Upper lobe of left lung (tissue), 6 donors: ENCODE data around the gene FAM216B. TPM values are rescaled to one million over a fixed set of nuclear protein-coding genes. Genes with fewer than 3 reads are reported as not detected.

Experiments used
- ATAC-seq, 2 donors: fragments of 200-7000 bp; cut with Tn5 transposase; one replicate each; pipeline ENCODE4 v1.9.1; 2022; ENCODE audit warnings: mild to moderate bottlenecking in 2 of 2, moderate library complexity in 2 of 2; ENCODE audit not compliant: low FRiP score in 2 of 2
- DNase-seq, 2 donors: peaks; one replicate each; pipeline ENCODE4 v3.0.0-alpha.2; 2019 to 2020
- H3K27ac ChIP-seq, 4 donors: fragments of 200-600 bp; sonication (generic); one replicate each; pipeline ENCODE4 v1.5.1; 2016 to 2019
- H3K27me3 ChIP-seq, 4 donors: fragments of 200-600 bp; sonication (generic); one replicate each; pipeline ENCODE4 v1.5.1; 2017 to 2019
- H3K36me3 ChIP-seq, 4 donors: fragments of 200-600 bp; sonication (generic); one replicate each; pipeline ENCODE4 v1.5.1; 2016 to 2019
- H3K4me1 ChIP-seq, 4 donors: fragments of 200-600 bp; sonication (generic); one replicate each; pipeline ENCODE4 v1.5.1; 2018 to 2019
- H3K4me3 ChIP-seq, 4 donors: fragments of 200-600 bp; sonication (generic); one replicate each; pipeline ENCODE4 v1.5.1; 2017 to 2019; ENCODE audit warnings: mild to moderate bottlenecking in 2 of 4, moderate library complexity in 1 of 4
- H3K9me3 ChIP-seq, 4 donors: fragments of 200-600 bp; sonication (generic); one replicate each; pipeline ENCODE4 v1.5.1; 2018 to 2019
- CTCF ChIP-seq, 6 experiments: fragments of 450-650 bp in 4 of 6; fragments of 200-600 bp in 2 of 6; sonication (generic) in 2 of 6; IDR thresholded peaks; one replicate each; pipeline ENCODE4 v1.5.1; 2016 to 2019; ENCODE audit warnings: antibody characterized with exemption in 6 of 6
- EP300 ChIP-seq, 4 donors: sonication (generic); formaldehyde crosslinking; IDR thresholded peaks; one replicate each; pipeline ENCODE4 v1.5.1; 2017; ENCODE audit warnings: antibody characterized with exemption in 4 of 4, control low read depth in 2 of 4
- POLR2A ChIP-seq, 4 donors: fragments of 450-650 bp; IDR thresholded peaks; one replicate each; pipeline ENCODE4 v1.5.1; 2016 to 2017; ENCODE audit warnings: antibody characterized with exemption in 4 of 4, mild to moderate bottlenecking in 2 of 4
- POLR2AphosphoS5 ChIP-seq, 2 donors: sonication (generic); formaldehyde crosslinking; IDR thresholded peaks; one replicate each; pipeline ENCODE4 v1.5.1; 2017; ENCODE audit warnings: antibody characterized with exemption in 2 of 2
- WGBS, 2 donors: methylation state at CpG; one replicate each; pipeline ENCODE4 v1.1.5; 2017 to 2018; 5-methylcytosine and 5-hydroxymethylcytosine counted together
- total RNA-seq, 6 donors: library from RNA; depleted of rRNA in 4 of 6; stranded (reverse); fragments of >200 nt in 4 of 6; gene quantifications; one replicate each; pipeline versions ENCODE4 v1.1.0 to v1.2.1, GENCODE V29; 2016 to 2021
- donor health status: DM: no; HTN: no; CAD: no; lungs with moderate emphysema.
- donor health status: DM: no; HTN: yes; CAD: no; lungs with severe emphysema.

FAM216B gene
- total RNA-seq, 6 donors from 2014 or later: 0.43 to 60.5 (median 9.9) TPM

DNA sequence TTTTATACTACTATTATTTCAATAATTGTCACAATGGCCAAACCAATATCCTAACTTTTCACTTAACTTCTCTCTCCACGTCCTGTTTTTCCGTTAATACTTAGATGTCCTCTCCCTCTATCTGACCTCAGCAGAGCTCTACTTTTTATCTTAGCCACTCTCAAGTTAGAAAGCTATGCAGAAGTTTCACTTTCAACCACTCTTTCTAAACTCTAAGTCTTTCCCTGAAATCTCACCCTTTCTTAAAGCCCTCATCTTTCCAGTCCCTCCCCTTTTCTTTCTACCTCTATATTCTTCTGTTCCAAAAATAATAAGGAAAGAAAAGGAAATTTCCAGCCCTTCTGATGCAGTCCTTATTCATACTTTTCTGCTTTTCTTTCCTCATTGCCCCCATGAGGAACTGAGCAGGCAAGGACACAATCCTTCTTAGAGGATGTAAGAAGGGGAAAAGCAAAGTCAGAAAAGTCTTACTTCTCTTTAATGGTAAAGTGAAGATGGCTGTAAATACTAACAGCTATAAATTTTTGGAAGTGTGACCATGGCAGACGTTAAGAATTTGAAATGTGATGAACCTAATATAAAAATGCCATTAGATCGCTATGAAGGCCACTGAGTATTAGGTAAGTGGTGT is 23.0 kb downstream of the FAM216B start:
- ATAC-seq (no peak), DNase-seq (no peak)
- no peak for TF ChIP-seq EP300 (IDR thresholded peaks at IDR 0.05)
- TF ChIP-seq CTCF (IDR thresholded peaks at IDR 0.05): no peak
- no peak for TF ChIP-seq POLR2AphosphoS5 (IDR thresholded peaks at IDR 0.05)
- TF ChIP-seq POLR2A (IDR thresholded peaks at IDR 0.05): no peak
- H3K27me3 ChIP-seq: no peaks in the 10 kb centered on the region
- no peaks in the 10 kb centered on the region for H3K9me3 ChIP-seq
- no peak overlapping the region for H3K4me3 ChIP-seq
- H3K27ac ChIP-seq: no peak overlapping the region
- no peaks in the 10 kb centered on the region for H3K36me3 ChIP-seq
- H3K4me1 ChIP-seq: no peaks in the 10 kb centered on the region
- 63 to 66% methylated on average over 4 of the region's 4 CpGs for WGBS, 2 donors

GRCh38 chr13:42807241-42807640 is 25.9 kb downstream of the FAM216B start:
- no peaks in the 10 kb centered on the region for H3K36me3 ChIP-seq
- no peak for ATAC-seq
- H3K27ac ChIP-seq: no peak overlapping the region
- H3K27me3 ChIP-seq: no peaks in the 10 kb centered on the region
- DNase-seq: no peak
- TF ChIP-seq EP300 (IDR thresholded peaks at IDR 0.05): no peak
- TF ChIP-seq CTCF (IDR thresholded peaks at IDR 0.05): no peak
- 50 to 57% methylated on average over 2 of the region's 2 CpGs for WGBS, 2 donors
- no peaks in the 10 kb centered on the region for H3K9me3 ChIP-seq
- H3K4me1 ChIP-seq: no peaks in the 10 kb centered on the region
- no peak overlapping the region for H3K4me3 ChIP-seq

DNA sequence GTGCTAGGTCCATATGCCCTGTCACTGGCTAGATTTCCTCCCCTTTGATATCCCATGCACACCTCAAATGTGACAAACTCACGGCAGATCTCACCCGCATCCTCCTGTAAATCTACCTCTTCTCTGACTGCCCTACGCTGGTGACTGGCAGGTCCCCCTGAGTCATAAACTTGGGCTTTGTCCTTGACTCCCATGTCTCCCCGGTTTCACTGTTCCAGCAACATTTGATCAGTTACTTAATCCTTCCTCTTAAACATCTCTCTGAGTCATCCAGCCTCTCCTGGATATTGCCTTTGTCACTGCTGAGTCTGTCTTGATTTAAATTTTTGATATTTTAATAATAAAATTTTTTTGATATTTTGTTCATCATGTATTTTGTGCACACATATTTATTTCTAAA is 26.5 kb downstream of the FAM216B start:
- H3K36me3 ChIP-seq: no peaks in the 10 kb centered on the region
- H3K4me1 ChIP-seq: no peaks in the 10 kb centered on the region
- WGBS, 2 donors: 74 to 79% methylated on average over 4 of the region's 4 CpGs
- no peaks in the 10 kb centered on the region for H3K9me3 ChIP-seq
- no peaks in the 10 kb centered on the region for H3K27me3 ChIP-seq
- no peak overlapping the region for H3K27ac ChIP-seq
- DNase-seq: no peak
- H3K4me3 ChIP-seq: no peak overlapping the region
- TF ChIP-seq CTCF (IDR thresholded peaks at IDR 0.05) (no peak), POLR2AphosphoS5 (IDR thresholded peaks at IDR 0.05) (no peak), EP300 (IDR thresholded peaks at IDR 0.05) (no peak), POLR2A (IDR thresholded peaks at IDR 0.05) (no peak)
- no peak for ATAC-seq

DNA sequence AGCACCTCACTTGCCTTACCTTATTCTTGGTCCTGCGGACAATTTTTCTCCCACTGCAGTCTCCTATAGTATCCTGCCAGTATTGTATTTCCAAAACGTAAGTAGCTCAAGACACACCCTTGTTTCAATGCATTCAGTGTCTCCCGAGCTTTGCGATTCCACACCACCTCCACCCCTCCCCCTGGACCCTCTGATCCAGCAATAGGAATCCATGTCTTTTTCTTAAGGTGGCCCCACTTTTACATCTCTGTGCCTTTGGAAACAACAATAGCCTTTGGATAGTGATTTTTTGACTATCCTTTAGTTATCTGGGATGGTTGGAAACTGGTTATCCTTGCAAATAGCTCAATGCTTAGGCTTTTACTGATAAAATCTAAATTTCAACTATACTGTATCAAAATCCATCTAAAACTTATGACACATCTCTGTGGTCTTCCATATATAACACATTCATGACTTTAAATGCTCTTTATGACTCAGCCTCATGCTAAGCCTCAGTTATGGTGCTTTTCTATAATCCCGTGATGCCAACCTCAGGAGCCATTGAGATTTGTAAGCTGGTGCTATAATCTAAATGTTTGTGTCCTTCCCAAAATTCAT is 27.1 kb downstream of the FAM216B start:
- DNase-seq (no peak), ATAC-seq (no peak)
- Histone ChIP-seq H3K27me3 (no peaks in the 10 kb centered on the region), H3K36me3 (no peaks in the 10 kb centered on the region), H3K9me3 (no peaks in the 10 kb centered on the region), H3K4me3 (no peak overlapping the region), H3K4me1 (no peaks in the 10 kb centered on the region), H3K27ac (no peak overlapping the region)
- TF ChIP-seq POLR2AphosphoS5 (IDR thresholded peaks at IDR 0.05): no peak
- no peak for TF ChIP-seq EP300 (IDR thresholded peaks at IDR 0.05)
- WGBS, 2 donors: 60 to 73% methylated on average over 5 of the region's 5 CpGs

DNA sequence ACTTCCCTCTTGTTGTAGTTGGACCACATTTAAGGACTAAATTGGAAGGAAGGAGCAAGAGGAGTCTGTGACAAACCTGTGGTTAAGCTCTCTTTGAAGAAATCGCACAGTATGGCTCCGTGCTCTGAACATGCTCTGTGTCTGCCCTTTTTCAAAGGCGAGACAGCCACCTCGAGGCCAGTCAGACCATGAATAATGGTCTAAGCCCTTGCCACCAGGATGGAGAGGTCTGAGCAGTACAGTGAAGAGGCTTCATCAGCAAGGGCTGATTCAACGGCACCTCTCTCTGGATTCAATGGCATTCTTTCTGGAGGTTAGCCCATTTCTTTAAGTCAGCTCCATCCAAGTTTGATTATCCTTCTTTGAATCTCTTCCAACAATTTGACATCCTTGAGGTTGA is 30.9 kb downstream of the FAM216B start:
- H3K4me1 ChIP-seq: no peaks in the 10 kb centered on the region
- ATAC-seq (no peak), DNase-seq (no peak)
- no peak overlapping the region for H3K27ac ChIP-seq
- H3K27me3 ChIP-seq: no peaks in the 10 kb centered on the region
- TF ChIP-seq POLR2A (IDR thresholded peaks at IDR 0.05) (no peak), CTCF (IDR thresholded peaks at IDR 0.05) (no peak), POLR2AphosphoS5 (IDR thresholded peaks at IDR 0.05) (no peak), EP300 (IDR thresholded peaks at IDR 0.05) (no peak)
- WGBS, 2 donors: 66 to 83% methylated on average over 5 of the region's 5 CpGs
- no peak overlapping the region for H3K4me3 ChIP-seq
- H3K9me3 ChIP-seq: no peaks in the 10 kb centered on the region
- H3K36me3 ChIP-seq: no peaks in the 10 kb centered on the region
